PC-9 (cell line): ENCODE measurements around the gene TTLL13.

ENCODE experiments used
- EZH2 ChIP-seq: fragments of 200-600 bp; sonication (generic); IDR thresholded peaks from 2 replicates; pipeline ENCODE4 v1.8.0; 2017; ENCODE audit warnings: antibody characterized with exemption, low read depth
- TF ChIP-seq, protein P1 (sequence below): fragments of 200-600 bp; sonication (generic); conservative IDR thresholded peaks from 2 replicates; pipeline ENCODE4 v1.6.1; 2017; ENCODE audit warnings: mixed run types, antibody characterized with exemption, mild to moderate bottlenecking, moderate library complexity

GRCh38 chr15:90300988-90301706 is 51.8 kb downstream of the TTLL13 start:
- TF ChIP-seq, protein P1, sequence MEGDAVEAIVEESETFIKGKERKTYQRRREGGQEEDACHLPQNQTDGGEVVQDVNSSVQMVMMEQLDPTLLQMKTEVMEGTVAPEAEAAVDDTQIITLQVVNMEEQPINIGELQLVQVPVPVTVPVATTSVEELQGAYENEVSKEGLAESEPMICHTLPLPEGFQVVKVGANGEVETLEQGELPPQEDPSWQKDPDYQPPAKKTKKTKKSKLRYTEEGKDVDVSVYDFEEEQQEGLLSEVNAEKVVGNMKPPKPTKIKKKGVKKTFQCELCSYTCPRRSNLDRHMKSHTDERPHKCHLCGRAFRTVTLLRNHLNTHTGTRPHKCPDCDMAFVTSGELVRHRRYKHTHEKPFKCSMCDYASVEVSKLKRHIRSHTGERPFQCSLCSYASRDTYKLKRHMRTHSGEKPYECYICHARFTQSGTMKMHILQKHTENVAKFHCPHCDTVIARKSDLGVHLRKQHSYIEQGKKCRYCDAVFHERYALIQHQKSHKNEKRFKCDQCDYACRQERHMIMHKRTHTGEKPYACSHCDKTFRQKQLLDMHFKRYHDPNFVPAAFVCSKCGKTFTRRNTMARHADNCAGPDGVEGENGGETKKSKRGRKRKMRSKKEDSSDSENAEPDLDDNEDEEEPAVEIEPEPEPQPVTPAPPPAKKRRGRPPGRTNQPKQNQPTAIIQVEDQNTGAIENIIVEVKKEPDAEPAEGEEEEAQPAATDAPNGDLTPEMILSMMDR, result peak; percentile 82
- no peak for TF ChIP-seq EZH2
